ENCODE data around the gene PDGFA. TPM values are rescaled to one million over a fixed set of nuclear protein-coding genes. Genes with fewer than 3 reads are reported as not detected.
A peak's percentile ranks its signal among the peaks of the same experiment; 100 is the strongest.

The PDGFA gene
- total RNA-seq, 1 experiment from 2014 or later, result 35.8 TPM

- no peak overlapping the region for H2BK15ac ChIP-seq (ENCODE audit: low read depth, low read length)
- H2BK120ac ChIP-seq (ENCODE audit: low read depth, low read length, poor library complexity, severe bottlenecking), result no peak overlapping the region
- H2BK5ac ChIP-seq (ENCODE audit: insufficient read length, low read length), result no peak overlapping the region
- H3T11ph ChIP-seq (ENCODE audit: low read length), result no peak overlapping the region
- H4K91ac ChIP-seq (ENCODE audit: insufficient read length, low read depth, low read length), result no peak overlapping the region
- peaks cover 6% of the 10 kb centered on the region; the same call in 1 of the 2 replicates for H3K79me2 ChIP-seq (ENCODE audit: insufficient read depth, low read length)
- H3K14ac ChIP-seq (ENCODE audit: insufficient read depth, low read length), result no peak overlapping the region
- H3K4me1 ChIP-seq (ENCODE audit: insufficient read depth, low read length), result peaks cover 6% of the 10 kb centered on the region; the same call in 1 of the 2 replicates
- Mint-ChIP-seq H3K27ac (peak overlapping the region in 1 of 3 experiments; percentile 77; a peak in 2 of 7 replicates), H3K9me3 (no peaks in the 10 kb centered on the region; a peak in 1 of 5 replicates), H3K4me3 (peak overlapping the region in 1 of 2 experiments; percentile 34; a peak in 3 of 5 replicates), H3K27me3 (ENCODE audit: low read depth) (peaks cover 24% of the 10 kb centered on the region), H3K36me3 (ENCODE audit: insufficient read depth in 1 of 3, low read depth in 3 of 3) (peaks cover 5 to 10% (median 6%) of the 10 kb centered on the region in 3 experiments), H3K4me1 (peaks cover 33 to 39% of the 10 kb centered on the region in 2 experiments)
- peaks cover 15% of the 10 kb centered on the region for H3K23me2 ChIP-seq (ENCODE audit: insufficient read length, low read depth, low read length, poor library complexity, severe bottlenecking)
- no peak overlapping the region for H3K4ac ChIP-seq (ENCODE audit: low read depth, low read length)
- no peak overlapping the region for H3K4me2 ChIP-seq (ENCODE audit: insufficient read depth, insufficient read length, low read length)
- no peak overlapping the region for H2BK20ac ChIP-seq (ENCODE audit: low read depth, low read length, poor library complexity, severe bottlenecking)
- no peak overlapping the region for H4K8ac ChIP-seq (replicated peaks; ENCODE audit: insufficient read length, low read depth, low read length)
- no peak overlapping the region for H4K5ac ChIP-seq (ENCODE audit: insufficient read length, low read depth, low read length)
- no peak overlapping the region for H3K9ac ChIP-seq (ENCODE audit: extremely low read depth, insufficient read length, low read length)
- DNase-seq, result no peak
- H3K79me1 ChIP-seq (ENCODE audit: insufficient read depth, low read depth, low read length, poor library complexity, severe bottlenecking), result peaks cover 5% of the 10 kb centered on the region
- no peaks in the 10 kb centered on the region for H4K20me1 ChIP-seq (ENCODE audit: control insufficient read depth, insufficient read depth, insufficient read length)
- no peaks in the 10 kb centered on the region for H3K27me3 ChIP-seq (ENCODE audit: insufficient read depth, low read length)
- H3K23ac ChIP-seq (ENCODE audit: insufficient read length, low read depth, low read length), result no peak overlapping the region
- H3K18ac ChIP-seq (ENCODE audit: insufficient read length, low read depth, low read length), result no peak overlapping the region
- no peak overlapping the region for H2BK12ac ChIP-seq (ENCODE audit: insufficient read length, low read depth, low read length)
- TF ChIP-seq, protein P1, sequence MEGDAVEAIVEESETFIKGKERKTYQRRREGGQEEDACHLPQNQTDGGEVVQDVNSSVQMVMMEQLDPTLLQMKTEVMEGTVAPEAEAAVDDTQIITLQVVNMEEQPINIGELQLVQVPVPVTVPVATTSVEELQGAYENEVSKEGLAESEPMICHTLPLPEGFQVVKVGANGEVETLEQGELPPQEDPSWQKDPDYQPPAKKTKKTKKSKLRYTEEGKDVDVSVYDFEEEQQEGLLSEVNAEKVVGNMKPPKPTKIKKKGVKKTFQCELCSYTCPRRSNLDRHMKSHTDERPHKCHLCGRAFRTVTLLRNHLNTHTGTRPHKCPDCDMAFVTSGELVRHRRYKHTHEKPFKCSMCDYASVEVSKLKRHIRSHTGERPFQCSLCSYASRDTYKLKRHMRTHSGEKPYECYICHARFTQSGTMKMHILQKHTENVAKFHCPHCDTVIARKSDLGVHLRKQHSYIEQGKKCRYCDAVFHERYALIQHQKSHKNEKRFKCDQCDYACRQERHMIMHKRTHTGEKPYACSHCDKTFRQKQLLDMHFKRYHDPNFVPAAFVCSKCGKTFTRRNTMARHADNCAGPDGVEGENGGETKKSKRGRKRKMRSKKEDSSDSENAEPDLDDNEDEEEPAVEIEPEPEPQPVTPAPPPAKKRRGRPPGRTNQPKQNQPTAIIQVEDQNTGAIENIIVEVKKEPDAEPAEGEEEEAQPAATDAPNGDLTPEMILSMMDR (conservative IDR thresholded peaks at IDR 0.05), result no peak; the same call in 2 of the 3 replicates
- no peaks in the 10 kb centered on the region for H3K9me3 ChIP-seq (ENCODE audit: control insufficient read depth, low read depth, low read length)
- no peak overlapping the region for H3K56ac ChIP-seq (ENCODE audit: insufficient read length, low read depth, low read length)
- no peak overlapping the region for H3K27ac ChIP-seq (ENCODE audit: insufficient read length, low read depth, low read length)
- WGBS (ENCODE audit: extremely low coverage, insufficient read length, low lambda C conversion rate), result no CpG with 5 or more reads among the region's 20 CpGs
- no peak overlapping the region for H2AK5ac ChIP-seq (ENCODE audit: insufficient read length, low read length)
- no peak overlapping the region for H2AFZ ChIP-seq (ENCODE audit: low read length)
These were observed 6.0 kb downstream of the PDGFA start for GRCh38 chr7:513521-514166.

All from H9 (cell line).